HepG2 (cell line): Measurements from ENCODE around the gene RPL27A. TPM values are rescaled to one million over a fixed set of nuclear protein-coding genes. Genes with fewer than 3 reads are reported as not detected.

Source experiments
- ATAC-seq: fragments of 200-7000 bp; cut with Tn5 transposase; 3 replicates; pipeline ENCODE4 v1.9.1; 2020; ENCODE audit warnings: mild to moderate bottlenecking, moderate library complexity
- BruUV-seq: library from RNA; stranded (reverse); fragments of 400-500 nt; replicated peaks from 2 replicates; lab custom pipeline; 2021; lab: Mats Ljungman, UMichigan
- CTCF ChIA-PET: fragments of 300-600 bp; formaldehyde crosslinking; extraction: SDS; loops from one replicate; lab custom pipeline; 2021; ENCODE audit warnings: low total read pairs, inconsistent platforms, low intra/inter-chr PET ratio; lab: Yijun Ruan, JAX
- POLR2A ChIA-PET: fragments of 350-600 bp; sonication (Branson Sonifier 250); formaldehyde crosslinking; loops from one replicate; lab custom pipeline; 2020; ENCODE audit warnings: antibody characterized with exemption, inconsistent platforms; lab: Yijun Ruan, JAX
- DNase-seq: peaks from one replicate; pipeline ENCODE4 v3.0.0-alpha.2; 2015; ENCODE audit warnings: low spot score
- FAIRE-seq: peaks from 3 replicates; lab custom pipeline; 2011; peaks lifted over from hg19 to GRCh38; lab: Jason Lieb, UNC
- H2AFZ ChIP-seq: one replicate; pipeline ENCODE4 v1.6.1; 2011; ENCODE audit warnings: low read length, inconsistent platforms
- H3K27ac ChIP-seq: fragments of 300-600 bp; 3 replicates; pipeline ENCODE4 v1.8.0; 2011; ENCODE audit warnings: mixed run types, mild to moderate bottlenecking, mixed read lengths, low read length, inconsistent platforms; ENCODE audit not compliant: insufficient read depth; ENCODE audit errors: extremely low read length
- H3K27me3 ChIP-seq, 2 experiments: fragments of 200-600 bp in 1 of 2; 2 replicates in 1 of 2; 3 replicates in 1 of 2; pipeline versions ENCODE4 v1.6.0 to v1.8.0; 2011; ENCODE audit warnings: low read length in 2 of 2, mild to moderate bottlenecking in 2 of 2, moderate library complexity in 2 of 2, inconsistent platforms in 1 of 2; ENCODE audit not compliant: insufficient read depth in 2 of 2, control insufficient read depth in 1 of 2
- H3K36me3 ChIP-seq, 2 experiments: fragments of 200-600 bp in 1 of 2; replicated peaks in 1 of 2; 2 replicates in 1 of 2; 3 replicates in 1 of 2; pipeline versions ENCODE4 v1.5.1 to v1.8.0; 2011; ENCODE audit warnings: low read length in 2 of 2, inconsistent platforms in 1 of 2; ENCODE audit not compliant: insufficient read depth in 2 of 2, control insufficient read depth in 1 of 2
- H3K4me1 ChIP-seq: 2 replicates; pipeline ENCODE4 v1.5.1; 2012; ENCODE audit warnings: low read length, inconsistent platforms; ENCODE audit not compliant: insufficient read depth
- H3K4me2 ChIP-seq: 2 replicates; pipeline ENCODE4 v1.6.0; 2011; ENCODE audit warnings: low read depth, low read length, inconsistent platforms
- H3K4me3 ChIP-seq, 3 experiments: fragments of 200-600 bp in 1 of 3; sonication (generic), shearing (Covaris generic) in 1 of 3; replicated peaks in 1 of 3; 2 replicates each; pipeline ENCODE4 v1.5.1; 2011 to 2016; ENCODE audit warnings: low read length in 3 of 3, inconsistent platforms in 2 of 3, low read depth in 2 of 3, mild to moderate bottlenecking in 2 of 3, control low read depth in 1 of 3, mixed read lengths in 1 of 3; ENCODE audit not compliant: insufficient read depth in 1 of 3
- H3K79me2 ChIP-seq: one replicate; pipeline ENCODE4 v1.6.1; 2011; ENCODE audit warnings: low read length, inconsistent platforms; ENCODE audit not compliant: insufficient read depth
- H3K9ac ChIP-seq: 2 replicates; pipeline ENCODE4 v1.6.0; 2011; ENCODE audit warnings: mild to moderate bottlenecking, low read depth, low read length, inconsistent platforms; ENCODE audit not compliant: insufficient read depth
- H3K9me3 ChIP-seq: 2 replicates; pipeline ENCODE4 v1.5.1; 2012; ENCODE audit warnings: mild to moderate bottlenecking, low read length
- H4K20me1 ChIP-seq: 2 replicates; pipeline ENCODE4 v1.6.0; 2011; ENCODE audit warnings: inconsistent platforms, mild to moderate bottlenecking, low read length, moderate library complexity; ENCODE audit not compliant: insufficient read depth
- BRCA1 ChIP-seq: sonication (generic); formaldehyde crosslinking; IDR thresholded peaks from 2 replicates; pipeline ENCODE4 v1.4.0; 2020; ENCODE audit warnings: missing genetic modification reagents
- ISL2 ChIP-seq: sonication (generic); formaldehyde crosslinking; IDR thresholded peaks from 2 replicates; pipeline ENCODE4 v1.5.0; 2020; ENCODE audit warnings: missing genetic modification reagents
- ISX ChIP-seq: sonication (generic); formaldehyde crosslinking; conservative IDR thresholded peaks from 2 replicates; pipeline ENCODE4 v1.5.0; 2020; ENCODE audit warnings: missing genetic modification reagents
- KDM6A ChIP-seq: IDR thresholded peaks from 2 replicates; pipeline ENCODE4 v1.6.1; 2016; ENCODE audit warnings: low read depth
- MEF2D ChIP-seq: sonication (generic); formaldehyde crosslinking; IDR thresholded peaks from 2 replicates; pipeline ENCODE4 v1.5.1; 2020; ENCODE audit warnings: mild to moderate bottlenecking, missing genetic modification reagents
- NFIC ChIP-seq: IDR thresholded peaks from 2 replicates; pipeline ENCODE4 v1.6.1; 2012; ENCODE audit warnings: mild to moderate bottlenecking, low read length, inconsistent platforms
- NR2C2 ChIP-seq: sonication (generic); formaldehyde crosslinking; IDR thresholded peaks from 2 replicates; pipeline ENCODE4 v1.4.0; 2020; ENCODE audit warnings: missing genetic modification reagents, mild to moderate bottlenecking, moderate library complexity, borderline replicate concordance
- PAF1 ChIP-seq: IDR thresholded peaks from 2 replicates; pipeline ENCODE4 v1.6.1; 2016; ENCODE audit warnings: missing genetic modification reagents, missing compliant biosample characterization
- POGZ ChIP-seq: sonication (generic); formaldehyde crosslinking; IDR thresholded peaks from 2 replicates; pipeline ENCODE4 v1.4.0; 2020; ENCODE audit warnings: mild to moderate bottlenecking, missing genetic modification reagents
- RBM39 ChIP-seq: fragments of 200-400 bp; formaldehyde crosslinking; IDR thresholded peaks from one replicate; pipeline ENCODE4 v1.6.1; 2018; ENCODE audit warnings: antibody characterized with exemption, mild to moderate bottlenecking, low read depth, low read length; ENCODE audit not compliant: poor library complexity, severe bottlenecking
- SMAD9 ChIP-seq: sonication (generic); formaldehyde crosslinking; IDR thresholded peaks from 2 replicates; pipeline ENCODE4 v1.5.1; 2020; ENCODE audit warnings: mild to moderate bottlenecking, missing genetic modification reagents
- TBP ChIP-seq: sonication (generic); formaldehyde crosslinking; IDR thresholded peaks from 2 replicates; pipeline ENCODE4 v1.5.0; 2020; ENCODE audit warnings: missing genetic modification reagents
- ZC3H4 ChIP-seq: sonication (generic); formaldehyde crosslinking; IDR thresholded peaks from 2 replicates; pipeline ENCODE4 v1.4.0; 2020; ENCODE audit warnings: missing genetic modification reagents, borderline replicate concordance
- ZNF121 ChIP-seq: sonication (generic); formaldehyde crosslinking; IDR thresholded peaks from 2 replicates; pipeline ENCODE4 v1.5.0; 2020; ENCODE audit warnings: mild to moderate bottlenecking, missing genetic modification reagents
- ZNF354B ChIP-seq: sonication (generic); formaldehyde crosslinking; IDR thresholded peaks from 2 replicates; pipeline ENCODE4 v1.8.0; 2022; ENCODE audit warnings: mild to moderate bottlenecking, missing genetic modification reagents
- ZNF589 ChIP-seq: sonication (generic); formaldehyde crosslinking; conservative IDR thresholded peaks from 2 replicates; pipeline ENCODE4 v1.8.0; 2022; ENCODE audit warnings: mild to moderate bottlenecking, moderate library complexity, missing genetic modification reagents
- ZNF607 ChIP-seq: sonication (generic); formaldehyde crosslinking; IDR thresholded peaks from 2 replicates; pipeline ENCODE4 v1.5.1; 2020; ENCODE audit warnings: missing genetic modification reagents, mild to moderate bottlenecking, borderline replicate concordance
- ZNF724P ChIP-seq: sonication (generic); formaldehyde crosslinking; IDR thresholded peaks from 2 replicates; pipeline ENCODE4 v1.8.0; 2022; ENCODE audit warnings: missing genetic modification reagents, borderline replicate concordance
- ZNF850 ChIP-seq: sonication (generic); formaldehyde crosslinking; conservative IDR thresholded peaks from 2 replicates; pipeline ENCODE4 v1.9.0; 2021; ENCODE audit warnings: mild to moderate bottlenecking, missing genetic modification reagents
- WGBS: methylation state at CpG from one replicate; pipeline ENCODE4 v1.1.6; 2017; ENCODE audit warnings: low lambda C conversion rate; 5-methylcytosine and 5-hydroxymethylcytosine counted together
- in situ Hi-C: cut with HindIII; loops from 2 replicates; pipeline ENCODE4 v1.10.0; 2017; ENCODE audit warnings: low pct_unique_long_range_greater_than_20kb; ENCODE audit not compliant: extremely low pct_ligation_motif_present
- intact Hi-C: fragments of 100-400 bp; cut with micrococcal nuclease; formaldehyde crosslinking; loops from one replicate; pipeline ENCODE4 v1.10.0; 2022; ENCODE audit not compliant: unreplicated experiment
- polyA plus RNA-seq, 8 experiments: library from polyadenylated mRNA; depleted of rRNA in 3 of 8; stranded (reverse) in 7 of 8; unstranded in 1 of 8; fragments of >200 nt; fragmentation: Illumina TruSeq in 4 of 8; extraction: Trizol in 4 of 8; gene quantifications; 2 replicates each; pipeline versions ENCODE4 v1.2.1 to v1.2.3, GENCODE V29; 2011 to 2016; ENCODE audit warnings: low read depth in 4 of 8, missing spikeins in 1 of 8, mixed read lengths in 1 of 8; ENCODE audit not compliant: insufficient read depth in 1 of 8
- total RNA-seq, 5 experiments: library from RNA; depleted of rRNA; stranded (reverse); fragments of >200 nt; fragmentation: Illumina TruSeq; extraction: Trizol; gene quantifications; 2 replicates each; pipeline ENCODE4 v1.2.3, GENCODE V29; 2016; ENCODE audit warnings: low read depth in 1 of 5
- TF ChIP-seq, protein P1 (sequence below): sonication (generic); formaldehyde crosslinking; IDR thresholded peaks from 2 replicates; pipeline ENCODE4 v1.5.0; 2020; ENCODE audit warnings: missing genetic modification reagents, mild to moderate bottlenecking, borderline replicate concordance
- TF ChIP-seq, protein P2 (sequence below): sonication (generic); formaldehyde crosslinking; IDR thresholded peaks from 2 replicates; pipeline ENCODE4 v1.4.0; 2020; ENCODE audit warnings: missing genetic modification reagents, mild to moderate bottlenecking, borderline replicate concordance

RPL27A gene
- total and polyA plus RNA-seq, 2 of the 13 experiments (the other 11 are each of a cell fraction or from before 2014, with no cell fraction given), result 1,531 to 2,153 TPM

DNA sequence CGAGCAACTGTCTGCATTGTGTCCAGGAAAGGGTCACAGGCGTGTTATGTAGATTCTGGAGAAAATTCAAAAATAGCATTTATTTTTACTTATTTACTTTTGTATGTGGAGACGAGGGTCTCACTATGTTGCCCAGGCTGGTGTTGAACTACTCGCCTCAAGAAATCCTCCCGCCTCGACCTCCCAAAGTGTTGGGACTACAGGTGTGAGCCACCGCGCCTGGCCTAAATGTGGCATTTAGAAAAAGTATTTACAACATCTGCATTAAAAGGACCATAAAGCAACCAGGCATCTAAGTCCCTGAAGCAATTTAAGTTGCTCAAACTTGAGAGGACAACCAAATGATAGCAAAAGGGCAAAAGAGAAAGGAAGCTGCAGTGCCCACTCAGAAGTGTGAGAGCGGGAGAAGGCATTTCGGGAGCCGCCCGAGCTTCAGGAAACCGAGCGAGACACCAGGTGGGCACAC, 722 bp upstream of the RPL27A start:
- H3K36me3 ChIP-seq, result peaks cover 10 to 23% of the 10 kb centered on the region in 2 experiments; a peak in 4 of 5 replicates
- no peak for ATAC-seq
- WGBS, result 9% methylated on average over 14 of the region's 14 CpGs
- H2AFZ ChIP-seq, result no peak overlapping the region
- H3K4me2 ChIP-seq, result peak overlapping the region; percentile 89
- H3K4me1 ChIP-seq, result peaks cover 67% of the 10 kb centered on the region
- H3K4me3 ChIP-seq, result peak overlapping the region; percentile 96 to 100 (median 99)
- TSS peak; percentile 90 for BruUV-seq
- no peaks in the 10 kb centered on the region for H3K9me3 ChIP-seq
- no peak for FAIRE-seq
- intact Hi-C loops (loop anchor here (5.0 kb wide), 1 partner anchor 230 kb away; the partner anchor contains the start of gene AKIP1), in situ Hi-C loops (loop anchor here (25.0 kb wide), 1 partner anchor 280 kb away; the partner anchor contains the start of gene TMEM9B)
- peaks cover 37% of the 10 kb centered on the region for H3K79me2 ChIP-seq
- CTCF ChIA-PET, result no interaction called here
- H4K20me1 ChIP-seq, result peaks cover 26% of the 10 kb centered on the region
- POLR2A ChIA-PET, result interaction anchor here (0.7 to 3.3 kb wide), 21 partner anchors 17 to 282 kb away, joined by 3 to 43 read pairs (median 4); partner anchors contain the start of gene TMEM9B
- H3K9ac ChIP-seq, result peak overlapping the region; percentile 100
- H3K27ac ChIP-seq, result peak overlapping the region; percentile 97
- peaks cover 0 to 7% of the 10 kb centered on the region in 2 experiments; a peak in 1 of 5 replicates for H3K27me3 ChIP-seq
- DNase-seq, result no peak
- TF ChIP-seq ZNF354B (CRISPR knock-in tag), result no peak
- no peak for TF ChIP-seq ZNF850 (CRISPR knock-in tag)
- TF ChIP-seq ISL2 (CRISPR knock-in tag), result no peak; the same call in 1 of the 2 replicates
- no peak for TF ChIP-seq KDM6A (CRISPR knock-in tag)
- peak; percentile 77 for TF ChIP-seq ZC3H4 (CRISPR knock-in tag)
- TF ChIP-seq ZNF724P (CRISPR knock-in tag), result peak; percentile 17; the same call in 1 of the 2 replicates
- TF ChIP-seq, protein P1, sequence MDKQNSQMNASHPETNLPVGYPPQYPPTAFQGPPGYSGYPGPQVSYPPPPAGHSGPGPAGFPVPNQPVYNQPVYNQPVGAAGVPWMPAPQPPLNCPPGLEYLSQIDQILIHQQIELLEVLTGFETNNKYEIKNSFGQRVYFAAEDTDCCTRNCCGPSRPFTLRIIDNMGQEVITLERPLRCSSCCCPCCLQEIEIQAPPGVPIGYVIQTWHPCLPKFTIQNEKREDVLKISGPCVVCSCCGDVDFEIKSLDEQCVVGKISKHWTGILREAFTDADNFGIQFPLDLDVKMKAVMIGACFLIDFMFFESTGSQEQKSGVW (CRISPR knock-in tag), result peak; percentile 13; the same call in 1 of the 2 replicates
- no peak for TF ChIP-seq SMAD9 (CRISPR knock-in tag)
- 0 out of 2 replicates have a peak, but pooled peaks have one; percentile 7 for TF ChIP-seq BRCA1 (CRISPR knock-in tag)
- no peak for TF ChIP-seq ZNF607
- 0 out of 2 replicates have a peak, but pooled peaks have one; percentile 20 for TF ChIP-seq ZNF589 (CRISPR knock-in tag)
- TF ChIP-seq RBM39, result no peak
- peak; percentile 19; the same call in 1 of the 2 replicates for TF ChIP-seq PAF1
- no peak for TF ChIP-seq MEF2D (CRISPR knock-in tag)
- TF ChIP-seq NFIC, result peak; percentile 7; the same call in 1 of the 2 replicates
- TF ChIP-seq NR2C2 (CRISPR knock-in tag), result no peak
- TF ChIP-seq POGZ (CRISPR knock-in tag), result no peak
- peak; percentile 46; the same call in 1 of the 2 replicates for TF ChIP-seq ISX (CRISPR knock-in tag)
- TF ChIP-seq ZNF121 (CRISPR knock-in tag), result peak; percentile 82
- TF ChIP-seq, protein P2, sequence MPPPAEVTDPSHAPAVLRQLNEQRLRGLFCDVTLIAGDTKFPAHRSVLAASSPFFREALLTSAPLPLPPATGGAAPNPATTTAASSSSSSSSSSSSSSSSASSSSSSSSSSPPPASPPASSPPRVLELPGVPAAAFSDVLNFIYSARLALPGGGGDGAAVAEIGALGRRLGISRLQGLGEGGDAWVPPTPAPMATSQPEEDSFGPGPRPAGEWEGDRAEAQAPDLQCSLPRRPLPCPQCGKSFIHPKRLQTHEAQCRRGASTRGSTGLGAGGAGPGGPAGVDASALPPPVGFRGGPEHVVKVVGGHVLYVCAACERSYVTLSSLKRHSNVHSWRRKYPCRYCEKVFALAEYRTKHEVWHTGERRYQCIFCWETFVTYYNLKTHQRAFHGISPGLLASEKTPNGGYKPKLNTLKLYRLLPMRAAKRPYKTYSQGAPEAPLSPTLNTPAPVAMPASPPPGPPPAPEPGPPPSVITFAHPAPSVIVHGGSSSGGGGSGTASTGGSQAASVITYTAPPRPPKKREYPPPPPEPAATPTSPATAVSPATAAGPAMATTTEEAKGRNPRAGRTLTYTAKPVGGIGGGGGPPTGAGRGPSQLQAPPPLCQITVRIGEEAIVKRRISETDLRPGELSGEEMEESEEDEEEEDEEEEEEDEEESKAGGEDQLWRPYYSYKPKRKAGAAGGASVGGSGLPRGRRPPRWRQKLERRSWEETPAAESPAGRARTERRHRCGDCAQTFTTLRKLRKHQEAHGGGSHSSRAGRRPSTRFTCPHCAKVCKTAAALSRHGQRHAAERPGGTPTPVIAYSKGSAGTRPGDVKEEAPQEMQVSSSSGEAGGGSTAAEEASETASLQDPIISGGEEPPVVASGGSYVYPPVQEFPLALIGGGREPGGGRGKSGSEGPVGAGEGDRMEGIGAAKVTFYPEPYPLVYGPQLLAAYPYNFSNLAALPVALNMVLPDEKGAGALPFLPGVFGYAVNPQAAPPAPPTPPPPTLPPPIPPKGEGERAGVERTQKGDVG (CRISPR knock-in tag), result no peak
- 0 out of 2 replicates have a peak, but pooled peaks have one; percentile 9 for TF ChIP-seq TBP
